Measurements from ENCODE around the gene CLCN5.
A peak's percentile ranks its signal among the peaks of the same experiment; 100 is the strongest.

The CLCN5 gene

GRCh38 chrX:49922291-49923241 lies at the start of gene CLCN5:
CLCN5 (plus strand) TSS chrX:49922596; CDS start chrX:49925299, 2,703 bp downstream.
- DNase-seq (ENCODE audit: low read depth) = peak; percentile 87

GRCh38 chrX:49876750-49877149 lies 45.6 kb upstream of the CLCN5 start:
- DNase-seq (ENCODE audit: low read depth) = no peak

GRCh38 chrX:49877397-49878101 lies 44.8 kb upstream of the CLCN5 start:
- no peak for DNase-seq (ENCODE audit: low read depth)

GRCh38 chrX:49878128-49878833 lies 44.1 kb upstream of the CLCN5 start:
- no peak for DNase-seq (ENCODE audit: low read depth)

GRCh38 chrX:49878834-49879655 lies 43.4 kb upstream of the CLCN5 start, which contains the start of gene USP27X:
USP27X (plus strand) TSS chrX:49879484; CDS start chrX:49880308, 824 bp downstream.
- peak; percentile 58 for DNase-seq (ENCODE audit: low read depth)

GRCh38 chrX:49879656-49880277 lies 42.6 kb upstream of the CLCN5 start:
- no peak for DNase-seq (ENCODE audit: low read depth)

GRCh38 chrX:49880668-49881067 lies 41.7 kb upstream of the CLCN5 start:
- DNase-seq (ENCODE audit: low read depth) = no peak

GRCh38 chrX:49884290-49884862 lies 38.0 kb upstream of the CLCN5 start:
- peak; percentile 38 for DNase-seq (ENCODE audit: low read depth)

GRCh38 chrX:49892542-49892941 lies 29.9 kb upstream of the CLCN5 start:
- no peak for DNase-seq (ENCODE audit: low read depth)

GRCh38 chrX:49896951-49897350 lies 25.4 kb upstream of the CLCN5 start:
- DNase-seq (ENCODE audit: low read depth) = no peak

GRCh38 chrX:49901048-49901447 lies 21.3 kb upstream of the CLCN5 start:
- no peak for DNase-seq (ENCODE audit: low read depth)

GRCh38 chrX:49910344-49910743 lies 12.1 kb upstream of the CLCN5 start:
- DNase-seq (ENCODE audit: low read depth) = no peak

- no peak for DNase-seq (ENCODE audit: low read depth)
Measured at GRCh38 chrX:49912086-49912485, 10.3 kb upstream of the CLCN5 start.

- DNase-seq (ENCODE audit: low read depth) = no peak
Measured at GRCh38 chrX:49912861-49913260, 9.5 kb upstream of the CLCN5 start.

- DNase-seq (ENCODE audit: low read depth) = peak; percentile 40
Measured at GRCh38 chrX:49915361-49916222, 6.8 kb upstream of the CLCN5 start.

GRCh38 chrX:49919617-49920016 lies 2.8 kb upstream of the CLCN5 start:
- DNase-seq (ENCODE audit: low read depth) = peak; percentile 8

GRCh38 chrX:49921109-49921508 lies 1.3 kb upstream of the CLCN5 start:
- DNase-seq (ENCODE audit: low read depth) = no peak

- no peak for DNase-seq (ENCODE audit: low read depth)
Measured at GRCh38 chrX:49925176-49925575, 2.8 kb downstream of the CLCN5 start.

- no peak for DNase-seq (ENCODE audit: low read depth)
Measured at GRCh38 chrX:49930039-49930438, 7.6 kb downstream of the CLCN5 start.

GRCh38 chrX:49932791-49933190 lies 10.4 kb downstream of the CLCN5 start:
- no peak for DNase-seq (ENCODE audit: low read depth)
